ENCODE measurements around the gene GAS6.
"Not testable (repeated sequence)": the region's sequence is repeated elsewhere in the genome, so short reads cannot be mapped to it uniquely, and the experiment has no call there.

GAS6 gene

GRCh38 chr13:113793718-113794085, 70.2 kb downstream of the GAS6 start:
- DNase-seq (ENCODE audit: low read depth): no peak
- TF ChIP-seq CTCF (conservative IDR thresholded peaks at IDR 0.05; ENCODE audit: low read length): no peak
- no peak overlapping the region for H3K4me3 ChIP-seq (ENCODE audit: low read length)

DNA sequence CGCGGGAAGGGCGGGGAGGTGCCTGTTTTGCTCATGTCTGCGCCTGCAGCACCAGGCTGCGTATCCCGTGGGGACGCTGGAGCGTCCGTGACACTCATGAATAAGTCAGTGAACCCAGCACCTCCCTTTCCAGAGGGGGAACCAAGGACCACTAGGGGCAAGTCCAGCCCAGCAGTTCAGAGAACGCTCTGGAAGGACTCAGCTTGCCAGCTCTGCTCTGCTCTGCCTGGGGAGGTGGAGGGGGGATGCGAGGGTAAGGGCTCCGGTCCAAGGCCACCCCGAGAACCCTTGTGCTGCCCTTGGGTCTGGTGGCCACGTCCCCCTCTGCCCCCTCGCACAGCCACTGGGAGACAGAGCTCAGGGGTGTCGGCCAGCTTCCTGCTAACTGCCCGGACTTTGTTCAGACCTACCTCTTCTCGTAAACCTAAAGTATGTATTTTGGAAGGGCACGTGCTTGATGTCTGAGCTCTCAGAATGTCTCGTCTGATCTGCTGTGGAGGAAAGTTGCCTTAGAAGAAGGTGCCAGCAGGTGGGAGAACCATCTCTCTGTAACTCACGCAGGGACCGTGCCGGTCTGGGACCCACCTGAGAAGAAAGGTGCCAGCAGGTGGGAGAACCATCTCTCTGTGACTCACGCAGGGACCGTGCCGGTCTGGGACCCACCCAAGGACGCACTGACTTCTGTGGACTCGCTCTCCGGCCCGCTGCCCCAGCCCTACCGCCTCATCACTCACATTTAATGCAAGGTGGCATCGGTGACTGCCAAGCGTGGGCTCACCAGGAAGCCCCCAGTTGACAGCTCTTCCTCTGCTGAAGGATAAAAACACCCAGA, 70.8 kb downstream of the GAS6 start:
- H3K4me3 ChIP-seq (ENCODE audit: low read length): no peak overlapping the region
- TF ChIP-seq CTCF (conservative IDR thresholded peaks at IDR 0.05; ENCODE audit: low read length): no peak
- DNase-seq (ENCODE audit: low read depth): no peak

DNA sequence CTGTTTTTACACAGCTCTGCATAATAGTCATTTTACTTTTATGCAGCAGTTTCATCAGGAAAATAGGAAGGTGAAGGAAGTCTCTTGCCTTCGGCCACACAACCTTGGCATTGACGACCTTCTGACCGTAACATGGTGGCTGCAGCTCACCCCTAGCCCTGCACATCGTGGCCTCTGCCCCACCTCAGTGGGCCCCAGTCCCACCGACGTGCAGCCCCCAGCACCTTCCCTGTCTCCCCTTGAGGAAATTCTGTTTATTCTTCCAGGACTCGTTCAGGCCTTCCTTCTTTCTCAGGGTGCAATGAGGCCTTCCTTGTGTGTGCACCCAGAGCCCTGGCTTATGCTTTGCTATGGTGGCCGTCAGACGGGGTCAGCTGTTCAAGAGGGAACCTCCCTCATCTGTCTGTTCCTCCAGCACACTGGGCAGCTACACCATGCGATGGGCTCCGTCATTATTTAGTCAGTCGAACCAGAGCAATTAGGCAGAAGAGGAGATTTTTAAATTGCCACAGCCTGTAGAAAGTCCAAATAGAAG, 71.6 kb downstream of the GAS6 start:
- no peak for TF ChIP-seq CTCF (conservative IDR thresholded peaks at IDR 0.05; ENCODE audit: low read length)
- no peak for DNase-seq (ENCODE audit: low read depth)
- no peak overlapping the region for H3K4me3 ChIP-seq (ENCODE audit: low read length)

- DNase-seq (ENCODE audit: low read depth): no peak
- H3K4me3 ChIP-seq (ENCODE audit: low read length): no peak overlapping the region
- no peak for TF ChIP-seq CTCF (conservative IDR thresholded peaks at IDR 0.05; ENCODE audit: low read length)
These were observed 72.1 kb downstream of the GAS6 start for GRCh38 chr13:113791761-113792160.

DNA sequence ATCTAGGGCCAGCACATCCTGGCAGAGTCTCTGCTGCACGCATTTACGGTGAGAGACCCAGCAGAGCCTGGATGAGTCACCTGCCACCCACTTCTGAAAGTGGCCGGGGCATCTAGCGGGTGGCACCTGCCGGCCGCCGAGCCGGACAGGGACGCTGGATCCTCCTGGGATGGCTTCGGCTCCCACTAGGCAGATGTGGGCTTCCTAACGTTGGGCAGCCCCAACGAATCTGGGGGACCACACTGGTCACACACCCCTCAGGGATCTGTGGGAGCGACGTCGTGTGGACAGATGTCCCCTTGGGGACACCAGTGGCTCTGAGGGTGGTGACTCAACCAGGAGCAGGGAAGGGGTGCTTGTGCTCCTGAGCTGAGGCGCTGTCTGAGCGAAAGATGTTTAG, 72.7 kb downstream of the GAS6 start:
- DNase-seq (ENCODE audit: low read depth): no peak
- no peak for TF ChIP-seq CTCF (conservative IDR thresholded peaks at IDR 0.05; ENCODE audit: low read length)
- no peak overlapping the region for H3K4me3 ChIP-seq (ENCODE audit: low read length)

DNA sequence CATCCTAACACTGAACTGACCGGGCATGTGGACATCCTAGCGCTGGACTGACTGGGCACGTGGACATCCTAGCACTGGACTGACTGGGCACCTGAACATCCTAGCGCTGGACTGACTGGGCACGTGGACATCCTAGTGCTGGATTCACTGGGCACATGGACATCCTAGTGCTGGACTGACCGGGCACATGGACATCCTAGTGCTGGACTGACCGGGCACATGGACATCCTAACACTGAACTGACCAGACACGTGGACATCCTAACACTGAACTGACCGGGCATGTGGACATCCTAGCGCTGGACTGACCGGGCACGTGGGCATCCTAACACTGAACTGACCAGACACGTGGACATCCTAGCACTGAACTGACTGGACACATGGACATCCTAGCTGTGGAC, 73.9 kb downstream of the GAS6 start:
- DNase-seq (ENCODE audit: low read depth); H3K4me3 ChIP-seq (ENCODE audit: low read length): not testable (repeated sequence)

DNA sequence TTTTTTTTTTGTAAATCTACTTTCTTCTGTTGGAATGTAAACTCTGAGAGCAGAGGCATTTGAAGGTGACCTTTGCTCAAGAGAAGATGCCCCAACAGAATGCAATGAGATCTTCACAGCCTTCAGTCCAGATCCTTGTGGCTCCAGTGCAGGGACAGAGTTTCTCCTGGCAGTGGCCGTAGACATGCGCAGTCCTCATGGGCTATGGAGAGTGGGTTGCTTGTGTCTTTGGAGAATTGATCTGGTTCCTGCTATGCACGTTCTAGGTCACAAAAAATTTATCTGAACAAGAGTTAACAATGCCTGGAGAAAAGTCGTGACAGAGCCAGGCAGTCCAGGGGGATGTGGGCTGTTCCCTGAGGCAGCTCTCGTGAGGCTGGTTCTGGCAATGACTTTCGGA, 74.7 kb downstream of the GAS6 start:
- no peak for DNase-seq (ENCODE audit: low read depth)
- H3K4me3 ChIP-seq (ENCODE audit: low read length): no peak overlapping the region
- TF ChIP-seq CTCF (conservative IDR thresholded peaks at IDR 0.05; ENCODE audit: low read length): no peak

All from AG10803 (cell line).